Measurements from ENCODE around the gene TMEM184C. TPM values are rescaled to one million over a fixed set of nuclear protein-coding genes. Genes with fewer than 3 reads are reported as not detected.

Gene TMEM184C
- total RNA-seq, 1 experiment from 2014 or later = 43.7 TPM

DNA sequence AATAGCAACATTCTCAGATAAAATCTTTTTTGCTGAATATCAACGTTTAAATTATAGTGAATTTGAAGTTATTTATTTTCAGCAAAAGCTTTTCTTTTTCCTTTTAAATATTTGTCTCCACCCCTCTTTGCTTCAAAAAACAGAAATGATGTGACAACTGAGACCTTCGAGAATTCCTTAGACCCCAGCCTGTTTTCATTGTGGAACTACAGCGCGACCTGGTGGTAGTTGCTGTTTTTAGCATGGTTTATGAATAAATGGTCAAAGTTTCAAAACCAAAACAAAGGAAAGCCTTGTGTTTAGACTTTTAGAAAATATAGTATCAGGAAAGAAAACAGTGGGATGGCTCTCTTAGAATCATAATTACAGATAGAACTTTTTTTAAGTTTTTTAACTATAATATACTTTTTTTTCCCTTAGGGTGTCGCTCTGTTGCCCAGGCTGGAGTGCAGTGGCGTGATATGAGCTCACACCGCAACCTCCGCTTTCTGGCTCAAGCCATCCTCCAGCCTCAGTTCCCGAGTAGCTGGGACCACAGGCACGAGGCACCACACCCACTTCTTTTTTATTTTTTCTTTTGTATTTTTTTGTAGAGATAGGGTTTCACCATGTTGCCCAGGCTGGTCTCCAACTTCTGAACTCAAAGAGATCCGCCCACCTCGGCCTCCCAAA, 26.8 kb upstream of the TMEM184C start:
- ChIA-PET CTCF (interaction anchor here (0.5 to 3.2 kb wide), 19 partner anchors 10 to 571 kb away, joined by 3 to 40 read pairs (median 5); partner anchors contain the start of genes EDNRA and TMEM184C), POLR2A (interaction anchor here (0.6 kb wide), 1 partner anchor 616 kb away, joined by 3 read pairs; no protein-coding TSS in a partner anchor)
- H3K4me3 Mint-ChIP-seq = no peak overlapping the region

DNA sequence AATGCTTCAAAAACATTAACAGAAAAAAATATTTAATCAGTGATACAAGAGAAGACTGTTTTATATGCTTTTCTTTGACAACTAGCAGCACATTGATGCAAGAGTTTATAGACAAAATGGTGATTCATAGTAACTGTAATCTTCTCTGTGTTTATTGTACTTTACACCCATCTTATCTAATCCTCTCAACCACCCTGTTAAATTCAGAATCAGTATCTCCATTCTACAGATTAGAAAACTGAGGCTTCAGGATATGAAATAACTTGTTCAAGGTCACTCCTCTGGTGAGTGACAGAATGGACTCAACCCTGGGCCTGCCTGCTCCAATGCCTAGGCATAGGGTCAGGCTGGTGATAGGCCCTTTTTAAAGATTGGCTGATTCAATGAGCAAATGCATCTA, 26.1 kb upstream of the TMEM184C start:
- POLR2A ChIA-PET = interaction anchor here (0.6 kb wide), 1 partner anchor 617 kb away, joined by 3 read pairs; no protein-coding TSS in a partner anchor
- no peaks in the 10 kb centered on the region for H3K36me3 Mint-ChIP-seq
- no peak overlapping the region; the same call in 1 of the 2 replicates for H3K27ac Mint-ChIP-seq
- no peak overlapping the region for H3K4me3 Mint-ChIP-seq
- peaks cover 8% of the 10 kb centered on the region; the same call in 1 of the 2 replicates for H3K9me3 Mint-ChIP-seq
- CTCF ChIA-PET = interaction anchor here (0.5 to 3.2 kb wide), 16 partner anchors 9 to 572 kb away, joined by 3 to 40 read pairs (median 6); partner anchors contain the start of gene EDNRA
- peaks cover 23% of the 10 kb centered on the region for H3K4me1 Mint-ChIP-seq
- DNase-seq (ENCODE audit: low spot score) (no peak), ATAC-seq (no peak)
- H3K27me3 Mint-ChIP-seq (ENCODE audit: low read depth) = no peaks in the 10 kb centered on the region
- TF ChIP-seq, protein P1, sequence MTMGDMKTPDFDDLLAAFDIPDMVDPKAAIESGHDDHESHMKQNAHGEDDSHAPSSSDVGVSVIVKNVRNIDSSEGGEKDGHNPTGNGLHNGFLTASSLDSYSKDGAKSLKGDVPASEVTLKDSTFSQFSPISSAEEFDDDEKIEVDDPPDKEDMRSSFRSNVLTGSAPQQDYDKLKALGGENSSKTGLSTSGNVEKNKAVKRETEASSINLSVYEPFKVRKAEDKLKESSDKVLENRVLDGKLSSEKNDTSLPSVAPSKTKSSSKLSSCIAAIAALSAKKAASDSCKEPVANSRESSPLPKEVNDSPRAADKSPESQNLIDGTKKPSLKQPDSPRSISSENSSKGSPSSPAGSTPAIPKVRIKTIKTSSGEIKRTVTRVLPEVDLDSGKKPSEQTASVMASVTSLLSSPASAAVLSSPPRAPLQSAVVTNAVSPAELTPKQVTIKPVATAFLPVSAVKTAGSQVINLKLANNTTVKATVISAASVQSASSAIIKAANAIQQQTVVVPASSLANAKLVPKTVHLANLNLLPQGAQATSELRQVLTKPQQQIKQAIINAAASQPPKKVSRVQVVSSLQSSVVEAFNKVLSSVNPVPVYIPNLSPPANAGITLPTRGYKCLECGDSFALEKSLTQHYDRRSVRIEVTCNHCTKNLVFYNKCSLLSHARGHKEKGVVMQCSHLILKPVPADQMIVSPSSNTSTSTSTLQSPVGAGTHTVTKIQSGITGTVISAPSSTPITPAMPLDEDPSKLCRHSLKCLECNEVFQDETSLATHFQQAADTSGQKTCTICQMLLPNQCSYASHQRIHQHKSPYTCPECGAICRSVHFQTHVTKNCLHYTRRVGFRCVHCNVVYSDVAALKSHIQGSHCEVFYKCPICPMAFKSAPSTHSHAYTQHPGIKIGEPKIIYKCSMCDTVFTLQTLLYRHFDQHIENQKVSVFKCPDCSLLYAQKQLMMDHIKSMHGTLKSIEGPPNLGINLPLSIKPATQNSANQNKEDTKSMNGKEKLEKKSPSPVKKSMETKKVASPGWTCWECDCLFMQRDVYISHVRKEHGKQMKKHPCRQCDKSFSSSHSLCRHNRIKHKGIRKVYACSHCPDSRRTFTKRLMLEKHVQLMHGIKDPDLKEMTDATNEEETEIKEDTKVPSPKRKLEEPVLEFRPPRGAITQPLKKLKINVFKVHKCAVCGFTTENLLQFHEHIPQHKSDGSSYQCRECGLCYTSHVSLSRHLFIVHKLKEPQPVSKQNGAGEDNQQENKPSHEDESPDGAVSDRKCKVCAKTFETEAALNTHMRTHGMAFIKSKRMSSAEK (CRISPR knock-in tag; IDR thresholded peaks at IDR 0.05; ENCODE audit: borderline replicate concordance) = no peak
- TF ChIP-seq NFE2L1 (CRISPR knock-in tag; IDR thresholded peaks at IDR 0.05) = no peak
- no peak for TF ChIP-seq EMX1 (CRISPR knock-in tag; IDR thresholded peaks at IDR 0.05)
- TF ChIP-seq HMGA2 (CRISPR knock-in tag; IDR thresholded peaks at IDR 0.05) = no peak
- TF ChIP-seq, protein P2, sequence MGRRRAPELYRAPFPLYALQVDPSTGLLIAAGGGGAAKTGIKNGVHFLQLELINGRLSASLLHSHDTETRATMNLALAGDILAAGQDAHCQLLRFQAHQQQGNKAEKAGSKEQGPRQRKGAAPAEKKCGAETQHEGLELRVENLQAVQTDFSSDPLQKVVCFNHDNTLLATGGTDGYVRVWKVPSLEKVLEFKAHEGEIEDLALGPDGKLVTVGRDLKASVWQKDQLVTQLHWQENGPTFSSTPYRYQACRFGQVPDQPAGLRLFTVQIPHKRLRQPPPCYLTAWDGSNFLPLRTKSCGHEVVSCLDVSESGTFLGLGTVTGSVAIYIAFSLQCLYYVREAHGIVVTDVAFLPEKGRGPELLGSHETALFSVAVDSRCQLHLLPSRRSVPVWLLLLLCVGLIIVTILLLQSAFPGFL (CRISPR knock-in tag; IDR thresholded peaks at IDR 0.05; ENCODE audit: borderline replicate concordance) = no peak
- no peak for TF ChIP-seq FOXJ3 (CRISPR knock-in tag; IDR thresholded peaks at IDR 0.05; ENCODE audit: borderline replicate concordance)
- no peak for TF ChIP-seq TP53 (CRISPR knock-in tag; IDR thresholded peaks at IDR 0.05)
- TF ChIP-seq, protein P3, sequence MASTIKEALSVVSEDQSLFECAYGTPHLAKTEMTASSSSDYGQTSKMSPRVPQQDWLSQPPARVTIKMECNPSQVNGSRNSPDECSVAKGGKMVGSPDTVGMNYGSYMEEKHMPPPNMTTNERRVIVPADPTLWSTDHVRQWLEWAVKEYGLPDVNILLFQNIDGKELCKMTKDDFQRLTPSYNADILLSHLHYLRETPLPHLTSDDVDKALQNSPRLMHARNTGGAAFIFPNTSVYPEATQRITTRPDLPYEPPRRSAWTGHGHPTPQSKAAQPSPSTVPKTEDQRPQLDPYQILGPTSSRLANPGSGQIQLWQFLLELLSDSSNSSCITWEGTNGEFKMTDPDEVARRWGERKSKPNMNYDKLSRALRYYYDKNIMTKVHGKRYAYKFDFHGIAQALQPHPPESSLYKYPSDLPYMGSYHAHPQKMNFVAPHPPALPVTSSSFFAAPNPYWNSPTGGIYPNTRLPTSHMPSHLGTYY (CRISPR knock-in tag; IDR thresholded peaks at IDR 0.05) = no peak
- TF ChIP-seq, protein P4, sequence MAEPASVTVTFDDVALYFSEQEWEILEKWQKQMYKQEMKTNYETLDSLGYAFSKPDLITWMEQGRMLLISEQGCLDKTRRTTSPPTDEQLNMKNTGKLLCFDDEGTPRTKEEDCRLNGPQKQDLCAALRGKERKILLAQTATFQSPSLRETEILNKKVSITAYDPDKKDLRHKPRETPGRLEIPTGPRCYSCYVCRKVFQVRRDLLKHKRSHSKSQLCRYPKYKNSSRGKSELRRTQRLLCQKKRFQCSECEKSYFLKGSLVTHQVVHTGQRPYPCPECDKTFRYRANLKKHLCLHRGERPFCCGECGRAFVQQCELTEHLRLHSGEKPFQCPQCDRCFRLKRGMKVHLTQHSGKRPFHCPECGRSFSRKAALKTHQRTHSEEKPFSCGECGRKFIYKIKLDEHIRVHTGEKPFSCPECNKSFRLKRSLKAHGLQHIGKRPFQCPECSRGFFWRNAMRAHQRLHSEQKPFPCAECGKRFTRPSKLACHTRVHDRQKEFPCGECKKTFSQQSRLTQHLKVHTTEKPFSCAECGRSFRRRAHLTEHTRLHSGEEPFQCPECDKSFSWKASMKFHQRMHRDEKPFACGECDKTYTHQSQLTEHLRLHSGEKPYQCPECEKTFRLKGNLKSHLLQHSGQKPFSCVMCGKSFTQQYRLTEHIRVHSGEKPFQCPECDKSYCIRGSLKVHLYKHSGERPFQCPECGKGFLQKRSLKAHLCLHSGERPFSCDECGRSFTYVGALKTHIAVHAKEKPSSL (CRISPR knock-in tag; conservative IDR thresholded peaks at IDR 0.05) = no peak
- no peak for TF ChIP-seq NR1H2 (CRISPR knock-in tag; IDR thresholded peaks at IDR 0.05)
- TF ChIP-seq ETV6 (CRISPR knock-in tag; IDR thresholded peaks at IDR 0.05) = no peak
- TF ChIP-seq, protein P5, sequence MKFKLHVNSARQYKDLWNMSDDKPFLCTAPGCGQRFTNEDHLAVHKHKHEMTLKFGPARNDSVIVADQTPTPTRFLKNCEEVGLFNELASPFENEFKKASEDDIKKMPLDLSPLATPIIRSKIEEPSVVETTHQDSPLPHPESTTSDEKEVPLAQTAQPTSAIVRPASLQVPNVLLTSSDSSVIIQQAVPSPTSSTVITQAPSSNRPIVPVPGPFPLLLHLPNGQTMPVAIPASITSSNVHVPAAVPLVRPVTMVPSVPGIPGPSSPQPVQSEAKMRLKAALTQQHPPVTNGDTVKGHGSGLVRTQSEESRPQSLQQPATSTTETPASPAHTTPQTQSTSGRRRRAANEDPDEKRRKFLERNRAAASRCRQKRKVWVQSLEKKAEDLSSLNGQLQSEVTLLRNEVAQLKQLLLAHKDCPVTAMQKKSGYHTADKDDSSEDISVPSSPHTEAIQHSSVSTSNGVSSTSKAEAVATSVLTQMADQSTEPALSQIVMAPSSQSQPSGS (CRISPR knock-in tag; IDR thresholded peaks at IDR 0.05; ENCODE audit: borderline replicate concordance, low read depth) = no peak
- TF ChIP-seq NFYB (CRISPR knock-in tag; conservative IDR thresholded peaks at IDR 0.05; ENCODE audit: low read depth) = no peak
- TF ChIP-seq, protein P6, sequence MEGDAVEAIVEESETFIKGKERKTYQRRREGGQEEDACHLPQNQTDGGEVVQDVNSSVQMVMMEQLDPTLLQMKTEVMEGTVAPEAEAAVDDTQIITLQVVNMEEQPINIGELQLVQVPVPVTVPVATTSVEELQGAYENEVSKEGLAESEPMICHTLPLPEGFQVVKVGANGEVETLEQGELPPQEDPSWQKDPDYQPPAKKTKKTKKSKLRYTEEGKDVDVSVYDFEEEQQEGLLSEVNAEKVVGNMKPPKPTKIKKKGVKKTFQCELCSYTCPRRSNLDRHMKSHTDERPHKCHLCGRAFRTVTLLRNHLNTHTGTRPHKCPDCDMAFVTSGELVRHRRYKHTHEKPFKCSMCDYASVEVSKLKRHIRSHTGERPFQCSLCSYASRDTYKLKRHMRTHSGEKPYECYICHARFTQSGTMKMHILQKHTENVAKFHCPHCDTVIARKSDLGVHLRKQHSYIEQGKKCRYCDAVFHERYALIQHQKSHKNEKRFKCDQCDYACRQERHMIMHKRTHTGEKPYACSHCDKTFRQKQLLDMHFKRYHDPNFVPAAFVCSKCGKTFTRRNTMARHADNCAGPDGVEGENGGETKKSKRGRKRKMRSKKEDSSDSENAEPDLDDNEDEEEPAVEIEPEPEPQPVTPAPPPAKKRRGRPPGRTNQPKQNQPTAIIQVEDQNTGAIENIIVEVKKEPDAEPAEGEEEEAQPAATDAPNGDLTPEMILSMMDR (IDR thresholded peaks at IDR 0.05) = no peak
- no peak for TF ChIP-seq ZNF416 (CRISPR knock-in tag; IDR thresholded peaks at IDR 0.05)
- TF ChIP-seq ZNF671 (CRISPR knock-in tag; IDR thresholded peaks at IDR 0.05) = no peak
- no peak for TF ChIP-seq RORB (CRISPR knock-in tag; IDR thresholded peaks at IDR 0.05)

More for the DNA sequence above, 26.8 kb upstream of the TMEM184C start:
- TF ChIP-seq, protein P6 (IDR thresholded peaks at IDR 0.05) = peak; percentile 51
- no peak for TF ChIP-seq TEAD4 (CRISPR knock-in tag; IDR thresholded peaks at IDR 0.05)
- Mint-ChIP-seq H3K27ac (no peak overlapping the region), H3K9me3 (peaks cover 12% of the 10 kb centered on the region), H3K27me3 (ENCODE audit: low read depth) (no peaks in the 10 kb centered on the region), H3K36me3 (peaks cover 5% of the 10 kb centered on the region; the same call in 1 of the 2 replicates), H3K4me1 (peaks cover 23% of the 10 kb centered on the region)
- DNase-seq (ENCODE audit: low spot score) = peak; percentile 70
- peak; percentile 72 for ATAC-seq

Measured in WTC11 (cell line).